IMR-90 (cell line): ENCODE measurements around the gene ZNF423. TPM values are rescaled to one million over a fixed set of nuclear protein-coding genes. Genes with fewer than 3 reads are reported as not detected.

Experiments
- ATAC-seq: fragments of 200-7000 bp; cut with Tn5 transposase; 2 replicates; pipeline ENCODE4 v1.9.1; 2020; ENCODE audit warnings: low read depth, mild to moderate bottlenecking, moderate library complexity
- BruUV-seq: library from RNA; stranded (reverse); fragments of 400-500 nt; replicated peaks from 2 replicates; lab custom pipeline; 2021; lab: Mats Ljungman, UMichigan
- CTCF ChIA-PET: fragments of 300-600 bp; formaldehyde crosslinking; extraction: SDS; loops from one replicate; lab custom pipeline; 2021; ENCODE audit warnings: antibody characterized with exemption; lab: Yijun Ruan, JAX
- POLR2A ChIA-PET: fragments of 300-600 bp; sonication (Branson Sonifier 250); formaldehyde crosslinking; loops from one replicate; lab custom pipeline; 2022; ENCODE audit warnings: antibody characterized with exemption; ENCODE audit not compliant: unreplicated experiment; lab: Charles Lee
- DNase-seq: peaks from one replicate; pipeline ENCODE4 v3.0.0; 2013
- H2AFZ ChIP-seq: replicated peaks from 2 replicates; pipeline ENCODE3; 2013; ENCODE audit warnings: low read length, mild to moderate bottlenecking; ENCODE audit not compliant: poor library complexity
- H2AK5ac ChIP-seq: 2 replicates; pipeline ENCODE4 v1.6.1; 2013; ENCODE audit warnings: low read depth, low read length, inconsistent platforms
- H2AK9ac ChIP-seq: replicated peaks from 2 replicates; pipeline ENCODE3; 2013; ENCODE audit warnings: mild to moderate bottlenecking, low read depth, low read length, moderate library complexity; ENCODE audit not compliant: poor library complexity
- H2BK120ac ChIP-seq: 2 replicates; pipeline ENCODE4 v1.6.1; 2013; ENCODE audit warnings: low read depth, low read length, inconsistent platforms
- H2BK15ac ChIP-seq: 3 replicates; pipeline ENCODE4 v1.6.1; 2013; ENCODE audit warnings: low read depth, low read length, inconsistent platforms
- H2BK20ac ChIP-seq: 2 replicates; pipeline ENCODE4 v1.6.1; 2013; ENCODE audit warnings: low read depth, mild to moderate bottlenecking, inconsistent platforms, low read length, moderate library complexity
- H2BK5ac ChIP-seq: 2 replicates; pipeline ENCODE4 v1.6.1; 2013; ENCODE audit warnings: mild to moderate bottlenecking, low read depth, low read length, inconsistent platforms; ENCODE audit not compliant: poor library complexity, severe bottlenecking
- H3K14ac ChIP-seq: replicated peaks from 2 replicates; pipeline ENCODE4 v1.6.1; 2013; ENCODE audit warnings: low read depth, low read length, inconsistent platforms
- H3K18ac ChIP-seq: 2 replicates; pipeline ENCODE4 v1.6.1; 2013; ENCODE audit warnings: low read depth, low read length, control low read depth
- H3K23ac ChIP-seq: 2 replicates; pipeline ENCODE4 v1.6.1; 2013; ENCODE audit warnings: low read depth, low read length, inconsistent platforms
- H3K27ac ChIP-seq: 2 replicates; pipeline ENCODE4 v1.5.1; 2013; ENCODE audit warnings: mild to moderate bottlenecking, control low read depth, low read length; ENCODE audit not compliant: insufficient read depth
- H3K27me3 ChIP-seq: 2 replicates; pipeline ENCODE4 v1.6.1; 2013; ENCODE audit warnings: low read length; ENCODE audit not compliant: control insufficient read depth, insufficient read depth
- H3K36me3 ChIP-seq: 2 replicates; pipeline ENCODE4 v1.6.1; 2013; ENCODE audit warnings: low read length, mixed read lengths; ENCODE audit not compliant: control insufficient read depth, insufficient read depth
- H3K4ac ChIP-seq: 2 replicates; pipeline ENCODE4 v1.6.1; 2013; ENCODE audit warnings: low read depth, low read length, inconsistent platforms
- H3K4me1 ChIP-seq: 2 replicates; pipeline ENCODE4 v1.6.1; 2013; ENCODE audit warnings: low read length, mixed read lengths; ENCODE audit not compliant: control insufficient read depth, insufficient read depth
- H3K4me2 ChIP-seq: 2 replicates; pipeline ENCODE4 v1.6.1; 2013; ENCODE audit warnings: low read depth, mild to moderate bottlenecking, control low read depth, low read length, moderate library complexity
- H3K4me3 ChIP-seq: 2 replicates; pipeline ENCODE4 v1.5.1; 2013; ENCODE audit warnings: low read depth, mild to moderate bottlenecking, control low read depth, low read length, moderate library complexity; ENCODE audit not compliant: insufficient read depth
- H3K56ac ChIP-seq: 2 replicates; pipeline ENCODE4 v1.6.1; 2013; ENCODE audit warnings: low read length, inconsistent platforms; ENCODE audit not compliant: insufficient read depth; ENCODE audit errors: extremely low read depth
- H3K79me1 ChIP-seq, 2 experiments: 2 replicates each; pipeline ENCODE4 v1.6.1; 2013; ENCODE audit warnings: low read length in 2 of 2, inconsistent platforms in 1 of 2, low read depth in 1 of 2
- H3K9ac ChIP-seq: 2 replicates; pipeline ENCODE4 v1.6.1; 2013; ENCODE audit warnings: low read depth, low read length, control low read depth
- H3K9me1 ChIP-seq: 2 replicates; pipeline ENCODE4 v1.6.1; 2013; ENCODE audit warnings: low read length, inconsistent platforms; ENCODE audit not compliant: insufficient read depth
- H3K9me3 ChIP-seq: 2 replicates; pipeline ENCODE4 v1.6.1; 2013; ENCODE audit warnings: low read length; ENCODE audit not compliant: control insufficient read depth, insufficient read depth
- H4K20me1 ChIP-seq: 2 replicates; pipeline ENCODE4 v1.6.1; 2013; ENCODE audit warnings: low read length, inconsistent platforms; ENCODE audit not compliant: insufficient read depth
- H4K5ac ChIP-seq: 2 replicates; pipeline ENCODE4 v1.6.1; 2013; ENCODE audit warnings: mild to moderate bottlenecking, low read depth, low read length, control low read depth
- H4K8ac ChIP-seq, 2 experiments: 2 replicates each; pipeline ENCODE4 v1.6.1; 2013; ENCODE audit warnings: low read depth in 2 of 2, low read length in 2 of 2, control low read depth in 1 of 2, inconsistent platforms in 1 of 2
- H4K91ac ChIP-seq: 2 replicates; pipeline ENCODE4 v1.6.1; 2013; ENCODE audit warnings: low read depth, low read length, inconsistent platforms; ENCODE audit not compliant: insufficient read depth
- BHLHE40 ChIP-seq: fragments of 150-350 bp; IDR thresholded peaks from 2 replicates; pipeline ENCODE4 v1.6.1; 2016; ENCODE audit warnings: mild to moderate bottlenecking, low read depth, low read length
- CEBPB ChIP-seq: IDR thresholded peaks from 2 replicates; pipeline ENCODE4 v1.6.1; 2012; ENCODE audit warnings: low read depth, low read length, improper control_type of control experiment
- CHD1 ChIP-seq: IDR thresholded peaks from 2 replicates; pipeline ENCODE4 v1.6.1; 2012; ENCODE audit warnings: low read depth, low read length, improper control_type of control experiment
- FOS ChIP-seq: fragments of 150-350 bp; IDR thresholded peaks from 2 replicates; pipeline ENCODE4 v1.6.1; 2016; ENCODE audit warnings: low read depth, low read length
- MAFK ChIP-seq: IDR thresholded peaks from 2 replicates; pipeline ENCODE4 v1.6.1; 2012; ENCODE audit warnings: low read depth, low read length, improper control_type of control experiment
- MAZ ChIP-seq: IDR thresholded peaks from 2 replicates; pipeline ENCODE4 v1.6.1; 2012; ENCODE audit warnings: low read depth, mild to moderate bottlenecking, low read length, improper control_type of control experiment, moderate library complexity, borderline replicate concordance
- MXI1 ChIP-seq: IDR thresholded peaks from 2 replicates; pipeline ENCODE4 v1.6.1; 2012; ENCODE audit warnings: low read depth, mild to moderate bottlenecking, low read length, moderate library complexity, borderline replicate concordance
- NFE2L2 ChIP-seq: fragments of 150-350 bp; IDR thresholded peaks from 2 replicates; pipeline ENCODE4 v1.6.1; 2016; ENCODE audit warnings: low read depth, mild to moderate bottlenecking, low read length
- POLR2A ChIP-seq: IDR thresholded peaks from 2 replicates; pipeline ENCODE4 v1.6.1; 2012; ENCODE audit warnings: mild to moderate bottlenecking, low read depth, low read length
- RAD21 ChIP-seq: IDR thresholded peaks from 2 replicates; pipeline ENCODE4 v1.6.1; 2012; ENCODE audit warnings: low read length, improper control_type of control experiment
- RCOR1 ChIP-seq: IDR thresholded peaks from 2 replicates; pipeline ENCODE4 v1.6.1; 2012; ENCODE audit warnings: mild to moderate bottlenecking, low read length, improper control_type of control experiment; ENCODE audit not compliant: insufficient replicate concordance
- RFX5 ChIP-seq: IDR thresholded peaks from 2 replicates; pipeline ENCODE4 v1.8.0; 2012; ENCODE audit warnings: low read depth, mild to moderate bottlenecking, low read length, moderate library complexity
- SMC3 ChIP-seq: fragments of 150-350 bp; IDR thresholded peaks from 2 replicates; pipeline ENCODE4 v1.6.1; 2016; ENCODE audit warnings: low read depth, mild to moderate bottlenecking, antibody characterized with exemption, low read length, moderate library complexity
- dilution Hi-C: fragments of 300-500 bp; cut with HindIII; formaldehyde crosslinking; loops from one replicate; pipeline ENCODE4 v1.14.3; 2018; ENCODE audit warnings: low sequenced_read_pairs; ENCODE audit not compliant: unreplicated experiment
- in situ Hi-C: fragments of 300-500 bp; cut with MboI; formaldehyde crosslinking; loops from 3 replicates; pipeline ENCODE4 v1.14.3; 2019; ENCODE audit warnings: low sequenced_read_pairs, inconsistent platforms, mixed read lengths
- intact Hi-C: fragments of 100-400 bp; cut with micrococcal nuclease; formaldehyde crosslinking; loops from 2 replicates; pipeline ENCODE4 v1.10.0; 2022
- polyA plus RNA-seq, 3 experiments: library from polyadenylated mRNA; depleted of rRNA; stranded (reverse); fragments of >200 nt; gene quantifications; 2 replicates each; pipeline ENCODE4 v1.2.3, GENCODE V29; 2012; ENCODE audit warnings: low replicate concordance in 1 of 3
- total RNA-seq: library from RNA; depleted of rRNA; stranded (reverse); fragments of >200 nt; gene quantifications from 2 replicates; pipeline ENCODE4 v1.2.3, GENCODE V29; 2012
- TF ChIP-seq, protein P1 (sequence below): fragments of 150-350 bp; IDR thresholded peaks from 2 replicates; pipeline ENCODE4 v1.6.1; 2017; ENCODE audit warnings: mild to moderate bottlenecking, antibody characterized with exemption, low read length, low read depth
- TF ChIP-seq, protein P2 (sequence below): conservative IDR thresholded peaks from 2 replicates; pipeline ENCODE4 v1.5.1; 2012; ENCODE audit warnings: mild to moderate bottlenecking, low read depth, low read length, improper control_type of control experiment
- TF ChIP-seq, protein P3 (sequence below): fragments of 150-350 bp; IDR thresholded peaks from 2 replicates; pipeline ENCODE4 v1.6.1; 2016; ENCODE audit warnings: low read depth, mild to moderate bottlenecking, low read length, moderate library complexity, borderline replicate concordance

Gene ZNF423
- total and polyA plus RNA-seq, 2 of the 4 experiments (the other 2 are of a cell fraction) = under 0.01 to 0.10 TPM

DNA sequence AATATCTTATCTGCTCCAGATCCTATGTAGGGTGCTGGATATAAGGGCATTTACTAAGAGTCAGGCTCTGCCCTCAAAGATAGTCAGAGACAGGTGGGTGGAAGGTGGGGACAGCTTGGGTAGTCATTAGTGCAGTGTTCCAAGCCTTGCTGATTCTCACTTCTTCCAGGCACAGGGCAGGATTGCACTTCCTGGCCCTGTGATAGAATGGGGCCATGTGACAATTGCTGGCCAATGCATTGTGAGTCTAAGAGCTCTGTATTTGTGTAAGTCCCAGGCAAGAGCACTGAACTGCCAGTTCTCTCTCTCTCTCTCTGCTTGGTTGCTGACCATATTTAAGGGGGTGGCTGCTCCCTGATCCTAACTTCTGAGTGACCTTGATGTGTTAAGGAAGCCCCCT is 370.2 kb downstream of the ZNF423 start:
- no peak overlapping the region for H2AK9ac ChIP-seq
- no peak overlapping the region for H2BK120ac ChIP-seq
- ATAC-seq = no peak
- H3K79me1 ChIP-seq = no peaks in the 10 kb centered on the region
- H2AK5ac ChIP-seq = no peak overlapping the region
- no peak overlapping the region for H4K91ac ChIP-seq
- POLR2A ChIA-PET = no interaction called here
- no peak for TF ChIP-seq CEBPB
- TF ChIP-seq, protein P1, sequence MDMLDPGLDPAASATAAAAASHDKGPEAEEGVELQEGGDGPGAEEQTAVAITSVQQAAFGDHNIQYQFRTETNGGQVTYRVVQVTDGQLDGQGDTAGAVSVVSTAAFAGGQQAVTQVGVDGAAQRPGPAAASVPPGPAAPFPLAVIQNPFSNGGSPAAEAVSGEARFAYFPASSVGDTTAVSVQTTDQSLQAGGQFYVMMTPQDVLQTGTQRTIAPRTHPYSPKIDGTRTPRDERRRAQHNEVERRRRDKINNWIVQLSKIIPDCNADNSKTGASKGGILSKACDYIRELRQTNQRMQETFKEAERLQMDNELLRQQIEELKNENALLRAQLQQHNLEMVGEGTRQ = no peak
- TF ChIP-seq FOS = no peak
- TF ChIP-seq, protein P2, sequence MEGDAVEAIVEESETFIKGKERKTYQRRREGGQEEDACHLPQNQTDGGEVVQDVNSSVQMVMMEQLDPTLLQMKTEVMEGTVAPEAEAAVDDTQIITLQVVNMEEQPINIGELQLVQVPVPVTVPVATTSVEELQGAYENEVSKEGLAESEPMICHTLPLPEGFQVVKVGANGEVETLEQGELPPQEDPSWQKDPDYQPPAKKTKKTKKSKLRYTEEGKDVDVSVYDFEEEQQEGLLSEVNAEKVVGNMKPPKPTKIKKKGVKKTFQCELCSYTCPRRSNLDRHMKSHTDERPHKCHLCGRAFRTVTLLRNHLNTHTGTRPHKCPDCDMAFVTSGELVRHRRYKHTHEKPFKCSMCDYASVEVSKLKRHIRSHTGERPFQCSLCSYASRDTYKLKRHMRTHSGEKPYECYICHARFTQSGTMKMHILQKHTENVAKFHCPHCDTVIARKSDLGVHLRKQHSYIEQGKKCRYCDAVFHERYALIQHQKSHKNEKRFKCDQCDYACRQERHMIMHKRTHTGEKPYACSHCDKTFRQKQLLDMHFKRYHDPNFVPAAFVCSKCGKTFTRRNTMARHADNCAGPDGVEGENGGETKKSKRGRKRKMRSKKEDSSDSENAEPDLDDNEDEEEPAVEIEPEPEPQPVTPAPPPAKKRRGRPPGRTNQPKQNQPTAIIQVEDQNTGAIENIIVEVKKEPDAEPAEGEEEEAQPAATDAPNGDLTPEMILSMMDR = no peak
- TF ChIP-seq RCOR1 = no peak
- TF ChIP-seq RFX5 = no peak
- no peak for TF ChIP-seq CHD1
- TF ChIP-seq BHLHE40 = no peak
- TF ChIP-seq MAFK = no peak
- TF ChIP-seq, protein P3, sequence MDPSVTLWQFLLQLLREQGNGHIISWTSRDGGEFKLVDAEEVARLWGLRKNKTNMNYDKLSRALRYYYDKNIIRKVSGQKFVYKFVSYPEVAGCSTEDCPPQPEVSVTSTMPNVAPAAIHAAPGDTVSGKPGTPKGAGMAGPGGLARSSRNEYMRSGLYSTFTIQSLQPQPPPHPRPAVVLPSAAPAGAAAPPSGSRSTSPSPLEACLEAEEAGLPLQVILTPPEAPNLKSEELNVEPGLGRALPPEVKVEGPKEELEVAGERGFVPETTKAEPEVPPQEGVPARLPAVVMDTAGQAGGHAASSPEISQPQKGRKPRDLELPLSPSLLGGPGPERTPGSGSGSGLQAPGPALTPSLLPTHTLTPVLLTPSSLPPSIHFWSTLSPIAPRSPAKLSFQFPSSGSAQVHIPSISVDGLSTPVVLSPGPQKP = no peak
- TF ChIP-seq SMC3 = no peak
- TF ChIP-seq MXI1 = no peak
- TF ChIP-seq RAD21 = no peak
- no peak for TF ChIP-seq MAZ
- no peak for TF ChIP-seq POLR2A
- no peak for TF ChIP-seq NFE2L2
- dilution Hi-C loops = no loop called here
- no peak overlapping the region for H2BK20ac ChIP-seq
- H3K9me1 ChIP-seq = no peaks in the 10 kb centered on the region
- H3K14ac ChIP-seq = no peak overlapping the region
- H3K56ac ChIP-seq = no peak overlapping the region
- CTCF ChIA-PET = no interaction called here
- no peak overlapping the region for H2BK5ac ChIP-seq
- H3K18ac ChIP-seq = no peak overlapping the region
- H3K4me3 ChIP-seq = no peak overlapping the region
- H3K27me3 ChIP-seq = no peaks in the 10 kb centered on the region; the same call in 1 of the 2 replicates
- H4K8ac ChIP-seq = no peak overlapping the region
- H3K9me3 ChIP-seq = no peaks in the 10 kb centered on the region
- H3K4me2 ChIP-seq = no peak overlapping the region
- H2BK15ac ChIP-seq = no peak overlapping the region
- no peak overlapping the region for H4K5ac ChIP-seq
- H3K36me3 ChIP-seq = no peaks in the 10 kb centered on the region
- H4K20me1 ChIP-seq = no peaks in the 10 kb centered on the region
- H3K23ac ChIP-seq = no peak overlapping the region
- H3K9ac ChIP-seq = no peak overlapping the region
- intact Hi-C loops = no loop called here
- no TSS peak for BruUV-seq
- H3K4me1 ChIP-seq = no peaks in the 10 kb centered on the region
- no peak overlapping the region for H3K27ac ChIP-seq
- DNase-seq = no peak
- H2AFZ ChIP-seq = no peak overlapping the region
- no peak overlapping the region for H3K4ac ChIP-seq
- in situ Hi-C loops = no loop called here
